SH-SY5Y (cell line): ENCODE measurements around the gene TGM6.

Experiments used
- GATA2 ChIP-seq: IDR thresholded peaks from 2 replicates; pipeline ENCODE4 v1.6.1; 2011; ENCODE audit warnings: mild to moderate bottlenecking, low read depth, low read length
- GATA3 ChIP-seq: IDR thresholded peaks from 2 replicates; pipeline ENCODE4 v1.6.1; 2011; ENCODE audit warnings: low read depth, mild to moderate bottlenecking, low read length, moderate library complexity

TGM6 gene

DNA sequence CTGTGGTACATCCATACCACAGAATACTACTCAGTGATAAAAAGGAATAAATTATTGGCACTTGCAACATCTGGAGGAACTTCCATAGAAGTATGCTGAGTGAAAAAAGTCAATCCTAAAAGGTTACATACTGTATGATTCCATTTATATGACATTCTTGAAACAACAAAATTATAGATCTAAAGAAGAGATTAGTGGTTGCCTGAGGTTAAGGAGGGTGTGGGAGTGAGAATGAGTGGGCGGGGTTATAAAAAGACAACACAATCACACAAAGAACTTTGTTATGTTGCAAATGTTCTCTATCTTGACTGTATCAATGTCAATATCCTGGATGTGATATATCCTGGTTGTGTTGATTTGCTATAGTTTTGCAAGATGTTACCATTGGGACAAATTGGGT is 68.7 kb downstream of the TGM6 start:
- TF ChIP-seq GATA3 = no peak
- TF ChIP-seq GATA2 = no peak

DNA sequence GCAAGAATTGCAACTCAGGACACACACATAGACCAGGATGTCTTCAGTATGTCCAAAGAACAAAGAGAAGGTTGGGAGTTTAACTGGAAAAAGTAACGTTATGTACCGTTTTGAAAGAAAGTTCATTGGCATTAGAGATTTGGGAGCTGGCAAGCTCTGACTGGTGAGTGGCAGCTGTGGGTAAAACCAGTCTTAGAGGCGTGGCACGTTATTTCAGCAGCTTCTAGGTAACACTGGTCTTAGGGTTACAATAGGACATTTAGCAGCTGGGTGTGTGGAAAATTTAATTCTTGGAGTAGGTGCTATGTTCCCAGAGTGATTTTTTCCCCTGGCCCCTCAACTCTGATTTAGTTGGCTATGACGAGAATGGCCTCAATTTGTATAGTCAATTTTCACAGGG is 70.7 kb downstream of the TGM6 start:
- TF ChIP-seq GATA2 (no peak), GATA3 (no peak)

DNA sequence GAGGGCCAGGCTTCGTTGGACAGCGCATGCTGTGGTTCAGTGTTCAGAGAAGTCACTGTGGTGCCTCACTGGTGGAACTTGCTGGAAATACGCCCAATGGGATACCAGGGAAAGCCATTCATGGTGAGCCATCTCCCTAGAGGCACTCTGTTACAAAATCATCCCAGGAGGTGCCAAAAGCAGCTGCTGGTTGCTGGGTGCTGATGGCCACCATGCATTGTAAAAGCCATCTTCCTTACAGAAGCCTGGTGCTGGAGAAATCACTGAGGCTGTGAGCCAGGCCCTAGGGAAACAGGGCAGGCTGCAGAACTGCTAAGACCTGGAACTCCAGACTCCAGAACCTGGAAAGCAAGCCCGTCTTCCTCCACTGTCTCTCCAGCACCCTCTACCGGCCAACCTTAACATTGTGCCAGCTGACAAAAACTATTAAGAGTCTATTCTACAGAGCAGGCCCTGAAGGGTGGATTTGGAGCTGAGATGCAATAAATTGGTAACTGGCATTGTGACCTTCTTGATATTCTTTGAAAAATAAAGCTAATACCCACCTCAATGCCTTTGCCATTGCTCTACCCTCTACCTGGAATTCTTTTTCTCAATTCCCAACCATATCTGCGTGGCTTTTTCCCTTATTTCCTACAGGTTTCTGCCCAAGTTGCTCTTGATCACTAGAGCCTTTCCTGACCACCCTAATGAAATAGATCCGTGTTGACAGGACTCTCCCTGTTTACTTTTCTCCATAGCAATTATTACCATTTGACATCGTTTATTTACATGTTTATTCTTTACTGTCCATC is 71.4 kb downstream of the TGM6 start:
- no peak for TF ChIP-seq GATA3
- no peak for TF ChIP-seq GATA2

DNA sequence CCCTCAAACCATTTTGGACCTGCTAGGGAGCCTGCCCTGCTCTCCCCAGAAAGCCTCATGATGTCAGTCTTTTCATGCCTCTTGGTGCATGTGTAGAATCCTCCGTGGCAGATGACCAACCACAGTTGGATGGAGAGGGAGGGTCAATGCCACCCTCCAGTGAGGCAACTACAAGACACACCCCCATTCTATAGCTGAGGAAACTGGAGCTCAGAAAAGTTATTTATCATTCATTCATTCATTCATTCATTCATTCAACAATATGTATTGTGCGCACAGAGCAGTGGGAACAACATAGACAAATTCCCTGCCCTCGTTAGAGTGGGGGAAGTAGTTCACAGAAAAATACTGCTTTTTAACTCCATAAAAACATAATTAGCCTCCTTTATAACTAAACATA is 73.1 kb downstream of the TGM6 start:
- TF ChIP-seq GATA3 = no peak
- no peak for TF ChIP-seq GATA2

DNA sequence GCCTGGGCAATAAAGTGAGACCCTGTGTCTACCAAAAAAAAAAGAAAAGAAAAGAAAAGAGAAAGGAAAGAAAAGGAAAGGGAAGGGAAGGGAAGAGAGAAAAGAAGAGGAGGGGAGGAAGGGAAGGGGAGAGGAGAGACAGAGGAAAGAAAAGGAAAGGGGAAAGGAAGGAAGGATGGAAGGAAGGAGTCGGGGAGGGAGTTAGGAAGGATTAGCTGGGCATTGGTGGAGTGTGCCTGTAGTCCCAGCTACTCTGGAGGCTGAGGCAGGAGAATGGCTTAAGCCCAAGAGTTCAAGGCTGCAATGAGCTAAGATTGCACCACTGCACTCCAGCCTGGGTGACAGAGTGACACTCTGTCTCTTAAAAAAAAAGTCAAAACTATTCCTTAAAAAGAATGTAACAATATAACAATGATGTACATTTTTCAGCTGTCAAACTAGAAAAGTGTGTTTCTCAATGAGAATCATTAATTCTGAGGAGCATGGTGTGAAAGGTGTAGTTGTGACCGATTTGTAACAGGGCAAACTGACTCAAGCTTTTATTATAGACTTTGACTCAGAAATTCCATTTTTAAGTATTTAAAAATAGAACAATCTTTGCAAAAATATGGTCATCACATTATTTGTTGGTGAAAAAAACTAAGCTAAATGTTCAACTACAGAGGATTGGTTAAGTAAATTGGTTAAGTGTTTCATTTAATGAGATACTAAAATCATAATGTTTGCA is 75.2 kb downstream of the TGM6 start:
- no peak for TF ChIP-seq GATA2

DNA sequence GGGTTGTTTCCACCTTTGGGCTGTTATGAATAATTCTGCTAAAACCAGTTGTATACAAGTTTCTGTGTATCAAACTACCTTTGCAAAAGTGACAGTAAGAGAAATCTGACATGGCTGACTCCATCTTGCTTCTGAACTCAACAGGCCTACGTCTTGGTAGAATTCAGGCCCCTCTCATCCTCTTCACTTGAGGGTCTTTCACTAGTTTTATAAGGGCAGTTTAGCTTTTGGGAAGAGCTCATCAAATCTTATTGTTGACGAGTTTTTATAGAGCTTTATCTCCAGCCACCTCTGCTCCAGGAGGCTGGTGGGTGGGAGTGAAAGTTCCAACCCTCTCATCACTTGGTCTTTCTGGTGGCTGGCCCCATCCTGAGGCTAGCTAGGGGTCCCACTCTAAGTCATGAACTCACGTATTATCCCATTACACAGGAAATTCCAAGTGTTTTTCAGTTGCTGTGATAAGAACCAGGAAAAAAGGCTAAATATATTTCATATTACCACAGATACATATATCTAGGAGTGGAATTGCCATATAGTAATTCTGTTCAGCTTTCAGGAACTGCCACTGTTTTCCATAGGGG is 78.3 kb downstream of the TGM6 start:
- TF ChIP-seq GATA2 (no peak), GATA3 (no peak)

DNA sequence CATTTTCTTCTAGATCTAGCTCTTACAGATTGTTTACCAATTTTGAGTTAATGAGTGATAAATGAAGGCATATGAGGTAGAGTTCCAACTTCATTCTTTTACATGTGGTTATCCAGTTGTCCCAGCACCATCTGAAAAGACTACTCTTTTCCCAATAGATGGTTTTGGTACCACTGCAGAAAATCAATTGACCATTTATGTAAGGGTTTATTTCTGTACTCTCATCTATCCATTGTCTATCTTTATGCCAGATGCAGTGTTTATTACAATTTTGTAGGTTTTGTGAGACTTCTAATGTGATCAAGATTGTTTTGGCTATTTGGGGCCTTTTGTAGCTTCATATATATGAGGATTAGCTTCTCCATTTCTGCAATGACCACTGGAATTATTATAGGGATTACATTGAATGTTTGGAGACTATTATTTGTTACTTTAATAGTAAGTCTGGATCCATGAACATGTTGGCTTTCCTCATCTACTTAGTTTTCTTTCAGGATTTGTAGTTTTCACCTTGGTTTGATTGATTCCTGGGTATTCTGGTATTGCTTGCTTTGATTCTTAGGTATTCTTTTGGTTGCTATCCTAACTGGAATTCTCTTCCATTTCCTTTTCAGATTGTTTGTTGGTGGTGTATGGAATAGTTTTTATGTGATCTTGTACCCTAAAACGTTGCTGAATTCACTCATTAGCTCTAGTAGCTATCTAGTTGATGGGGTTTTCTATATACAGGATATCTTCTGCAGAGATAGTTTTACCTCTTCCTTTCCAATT is 79.5 kb downstream of the TGM6 start:
- no peak for TF ChIP-seq GATA2
- TF ChIP-seq GATA3 = no peak

DNA sequence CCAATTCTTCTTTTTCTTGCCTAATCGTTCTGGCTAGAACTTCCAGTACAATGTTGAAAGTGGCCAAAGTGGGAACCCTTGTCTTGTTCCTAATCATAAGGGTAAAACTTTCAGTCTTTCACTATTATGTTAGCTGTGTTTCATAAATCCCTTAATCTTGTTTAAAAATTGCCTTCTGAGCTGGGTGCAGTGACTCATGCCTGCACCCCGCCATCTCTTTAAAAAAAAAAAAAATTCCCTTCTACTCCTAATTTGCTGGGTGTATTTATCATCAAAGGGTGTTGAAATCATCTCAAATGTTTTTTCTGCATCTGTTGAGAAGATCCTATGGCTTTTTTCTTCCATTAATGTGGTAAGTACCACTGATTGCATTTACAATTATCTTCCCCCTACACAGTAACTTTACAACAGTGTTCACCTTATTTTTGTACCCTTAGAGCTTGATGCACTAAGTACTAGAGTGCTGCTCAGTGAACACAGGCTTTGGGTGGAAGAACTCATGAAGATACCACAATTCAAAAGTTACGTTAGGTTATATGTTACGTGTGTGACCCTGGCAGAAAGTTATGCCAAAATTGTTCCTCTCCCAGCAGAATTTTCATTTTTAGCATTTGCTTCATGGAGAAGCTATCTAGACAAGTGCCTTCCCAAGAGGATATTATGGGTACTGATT is 80.2 kb downstream of the TGM6 start:
- no peak for TF ChIP-seq GATA3
- no peak for TF ChIP-seq GATA2

DNA sequence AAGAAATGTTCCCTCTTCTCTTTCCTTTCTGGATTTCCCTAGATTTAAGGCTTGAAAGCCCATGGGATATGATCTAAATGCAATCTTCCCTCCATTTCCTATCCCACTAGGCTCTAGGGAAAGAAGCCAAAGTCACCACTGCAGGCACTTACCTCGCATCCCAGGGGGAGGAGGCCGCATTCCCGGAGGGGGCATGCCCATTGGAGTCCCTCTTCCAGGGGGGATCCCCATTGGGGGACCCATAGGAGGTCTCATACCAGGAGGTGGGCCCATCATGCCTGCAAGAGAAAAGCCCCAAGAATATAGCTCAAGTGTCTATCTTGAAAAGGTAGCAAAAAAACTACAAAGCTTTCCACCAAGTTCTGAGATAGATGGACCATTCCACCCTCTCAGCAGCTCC is 81.8 kb downstream of the TGM6 start:
- TF ChIP-seq GATA2 = no peak
- no peak for TF ChIP-seq GATA3

DNA sequence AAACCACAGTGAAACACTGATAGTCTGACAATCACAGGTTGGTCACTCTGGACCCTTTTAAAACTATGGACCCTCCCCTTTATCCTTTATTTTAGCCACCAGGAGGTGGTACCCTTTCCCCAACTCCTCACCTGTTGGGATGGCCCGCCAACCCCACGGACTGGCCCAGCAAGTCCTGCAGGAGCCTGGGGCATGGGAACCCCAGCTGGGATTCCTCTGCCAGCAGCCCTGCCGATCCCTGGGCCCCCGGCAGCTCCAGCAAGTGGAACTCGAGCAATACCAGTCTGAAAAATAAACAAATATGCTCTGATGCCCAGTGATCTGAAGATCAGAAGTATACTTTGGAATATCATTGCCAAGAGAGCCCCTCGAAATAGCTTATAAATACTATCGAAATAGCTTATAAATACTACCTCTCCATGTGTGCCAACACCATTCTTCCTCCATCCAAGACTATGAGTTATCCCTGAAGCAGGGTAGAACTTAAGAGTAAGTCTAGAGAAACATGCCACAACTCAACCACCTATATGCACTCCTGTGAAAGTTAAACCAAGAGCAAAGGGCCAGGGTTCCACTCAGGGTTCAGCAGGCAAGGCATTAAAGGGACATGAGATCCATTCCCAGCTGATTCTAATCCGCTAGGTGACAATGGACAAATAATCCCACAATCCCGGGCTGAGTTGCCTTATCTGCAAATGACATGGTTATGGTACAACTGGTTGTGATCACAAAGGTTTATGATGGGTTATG is 83.1 kb downstream of the TGM6 start:
- TF ChIP-seq GATA3 = no peak
- TF ChIP-seq GATA2 = no peak

DNA sequence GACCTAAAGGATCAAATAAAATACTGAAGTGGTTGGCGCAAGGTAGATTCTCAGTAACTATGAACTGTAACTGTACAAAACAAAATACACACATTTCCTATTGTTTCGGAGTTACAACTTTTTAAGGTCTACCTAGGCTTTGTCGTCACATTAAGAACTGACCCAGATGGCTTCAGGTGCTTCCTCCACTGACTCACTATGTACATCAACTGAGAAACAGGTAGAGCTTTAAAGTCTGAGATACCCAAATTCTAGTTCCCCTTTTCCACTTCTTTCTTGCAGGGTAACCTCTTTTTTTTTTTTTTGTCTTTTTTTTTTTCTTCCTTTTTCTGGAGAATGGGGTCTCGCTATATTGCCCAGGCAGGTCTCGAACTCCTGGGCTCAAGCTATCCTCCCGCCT is 84.4 kb downstream of the TGM6 start:
- TF ChIP-seq GATA2 = no peak
- TF ChIP-seq GATA3 = no peak

DNA sequence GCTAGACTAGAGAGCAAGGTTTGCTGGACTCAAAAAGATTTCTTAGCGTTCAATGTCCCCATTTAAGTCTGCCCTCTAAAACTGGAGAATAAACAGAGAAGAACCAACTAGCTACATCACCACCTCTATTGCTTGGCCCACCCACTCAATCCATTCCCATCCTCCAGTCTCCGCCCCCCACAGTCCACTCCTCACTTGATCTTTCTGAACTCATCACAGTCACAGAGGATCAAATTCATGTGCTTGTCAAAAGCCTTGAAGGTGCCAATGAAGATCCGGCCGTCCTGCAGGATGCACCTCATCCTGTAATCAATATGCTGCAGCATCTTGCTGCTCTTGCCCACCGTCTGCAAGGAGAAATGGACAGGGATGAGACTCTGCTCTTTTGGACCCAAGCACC is 86.7 kb downstream of the TGM6 start:
- no peak for TF ChIP-seq GATA3
- TF ChIP-seq GATA2 = no peak
